Caco-2 (cell line): ENCODE data around the gene ACOX1. TPM values are rescaled to one million over a fixed set of nuclear protein-coding genes. Genes with fewer than 3 reads are reported as not detected.
A peak's percentile ranks its signal among the peaks of the same experiment; 100 is the strongest.

ENCODE experiments used
- BruUV-seq: library from RNA; stranded (reverse); fragments of 400-500 nt; replicated peaks from 2 replicates; lab custom pipeline; 2021; lab: Mats Ljungman, UMichigan
- CTCF ChIA-PET: fragments of 300-600 bp; sonication (Branson Sonifier 250); formaldehyde crosslinking; loops from one replicate; lab custom pipeline; 2022; ENCODE audit warnings: antibody characterized with exemption; lab: Charles Lee
- POLR2A ChIA-PET: fragments of 300-600 bp; sonication (Branson Sonifier 250); formaldehyde crosslinking; loops from one replicate; lab custom pipeline; 2022; ENCODE audit warnings: antibody characterized with exemption; lab: Charles Lee
- DNase-seq, 2 experiments: peaks; one replicate each; pipeline versions ENCODE4 v3.0.0 to v3.0.0-alpha.2; 2020 to 2022
- H3K27me3 ChIP-seq: replicated peaks from 2 replicates; pipeline ENCODE4 v1.6.0; 2011; ENCODE audit warnings: low read length; ENCODE audit not compliant: control insufficient read depth, insufficient read depth
- H3K36me3 ChIP-seq: 2 replicates; pipeline ENCODE4 v1.5.1; 2011; ENCODE audit warnings: low read length; ENCODE audit not compliant: control insufficient read depth, insufficient read depth
- H3K4me1 ChIP-seq: fragments of 250-450 bp; sonication (Bioruptor Pico); 2 replicates; pipeline ENCODE4 v1.5.1; 2020; ENCODE audit warnings: mild to moderate bottlenecking
- H3K4me3 ChIP-seq: 2 replicates; pipeline ENCODE4 v1.5.1; 2011; ENCODE audit warnings: low read depth, mild to moderate bottlenecking, control low read depth, low read length
- H3K9me3 ChIP-seq: fragments of 250-450 bp; sonication (Bioruptor Pico); 2 replicates; pipeline ENCODE4 v1.5.1; 2020; ENCODE audit warnings: mild to moderate bottlenecking, moderate library complexity
- H3K27ac Mint-ChIP-seq: one replicate; pipeline ENCODE4 v1.8.0; 2022; ENCODE audit warnings: mixed read lengths; ENCODE audit not compliant: unreplicated experiment
- H3K27me3 Mint-ChIP-seq: one replicate; pipeline ENCODE4 v1.8.0; 2022; ENCODE audit warnings: mixed read lengths; ENCODE audit not compliant: insufficient read depth, unreplicated experiment
- H3K36me3 Mint-ChIP-seq: one replicate; pipeline ENCODE4 v1.8.0; 2022; ENCODE audit warnings: mild to moderate bottlenecking, mixed read lengths; ENCODE audit not compliant: insufficient read depth, unreplicated experiment
- H3K4me1 Mint-ChIP-seq: one replicate; pipeline ENCODE4 v1.8.0; 2022; ENCODE audit warnings: low read depth, mixed read lengths; ENCODE audit not compliant: unreplicated experiment
- H3K4me3 Mint-ChIP-seq: one replicate; pipeline ENCODE4 v1.8.0; 2022; ENCODE audit warnings: mild to moderate bottlenecking, moderate library complexity, mixed read lengths; ENCODE audit not compliant: unreplicated experiment
- H3K9me3 Mint-ChIP-seq: one replicate; pipeline ENCODE4 v1.8.0; 2022; ENCODE audit warnings: mixed read lengths; ENCODE audit not compliant: unreplicated experiment
- intact Hi-C: fragments of 100-400 bp; cut with micrococcal nuclease; formaldehyde crosslinking; loops from one replicate; pipeline ENCODE4 v1.10.0; 2022; ENCODE audit not compliant: unreplicated experiment
- total RNA-seq: library from RNA; stranded (reverse); gene quantifications from 2 replicates; pipeline ENCODE4 v1.2.3, GENCODE V29; 2022
- TF ChIP-seq, protein P1 (sequence below), 2 experiments: fragments of 200-600 bp in 1 of 2; IDR thresholded peaks; 1 replicate in 1 of 2; 2 replicates in 1 of 2; pipeline versions ENCODE4 v1.5.1 to v1.8.0; 2011 to 2022; ENCODE audit warnings: antibody characterized with exemption in 1 of 2, control low read depth in 1 of 2, inconsistent platforms in 1 of 2, low read depth in 1 of 2, low read length in 1 of 2, mild to moderate bottlenecking in 1 of 2, moderate library complexity in 1 of 2; ENCODE audit not compliant: insufficient read depth in 1 of 2, severe bottlenecking in 1 of 2, unreplicated experiment in 1 of 2

ACOX1 gene
- total RNA-seq, 1 experiment from 2014 or later, result 48.3 TPM

- Histone ChIP-seq H3K27me3 (no peaks in the 10 kb centered on the region), H3K36me3 (peaks cover 1% of the 10 kb centered on the region; the same call in 1 of the 2 replicates), H3K4me3 (no peak within 1 kb of the TSS), H3K9me3 (no peaks in the 10 kb centered on the region), H3K4me1 (peaks cover 47% of the 10 kb centered on the region)
- H3K9me3 Mint-ChIP-seq, result no peaks in the 10 kb centered on the region
- no peak for DNase-seq
- H3K4me1 Mint-ChIP-seq, result peaks cover 25% of the 10 kb centered on the region
- H3K27ac Mint-ChIP-seq, result no peak within 1 kb of the TSS
- no TSS peak for BruUV-seq
- intact Hi-C loops, result no loop called here
- TF ChIP-seq, protein P1, sequence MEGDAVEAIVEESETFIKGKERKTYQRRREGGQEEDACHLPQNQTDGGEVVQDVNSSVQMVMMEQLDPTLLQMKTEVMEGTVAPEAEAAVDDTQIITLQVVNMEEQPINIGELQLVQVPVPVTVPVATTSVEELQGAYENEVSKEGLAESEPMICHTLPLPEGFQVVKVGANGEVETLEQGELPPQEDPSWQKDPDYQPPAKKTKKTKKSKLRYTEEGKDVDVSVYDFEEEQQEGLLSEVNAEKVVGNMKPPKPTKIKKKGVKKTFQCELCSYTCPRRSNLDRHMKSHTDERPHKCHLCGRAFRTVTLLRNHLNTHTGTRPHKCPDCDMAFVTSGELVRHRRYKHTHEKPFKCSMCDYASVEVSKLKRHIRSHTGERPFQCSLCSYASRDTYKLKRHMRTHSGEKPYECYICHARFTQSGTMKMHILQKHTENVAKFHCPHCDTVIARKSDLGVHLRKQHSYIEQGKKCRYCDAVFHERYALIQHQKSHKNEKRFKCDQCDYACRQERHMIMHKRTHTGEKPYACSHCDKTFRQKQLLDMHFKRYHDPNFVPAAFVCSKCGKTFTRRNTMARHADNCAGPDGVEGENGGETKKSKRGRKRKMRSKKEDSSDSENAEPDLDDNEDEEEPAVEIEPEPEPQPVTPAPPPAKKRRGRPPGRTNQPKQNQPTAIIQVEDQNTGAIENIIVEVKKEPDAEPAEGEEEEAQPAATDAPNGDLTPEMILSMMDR (IDR thresholded peaks at IDR 0.05; ENCODE audit: insufficient read depth in 1 of 2, low read depth in 1 of 2, low read length in 1 of 2, severe bottlenecking in 1 of 2, unreplicated experiment in 1 of 2), result no peak
- no peaks in the 10 kb centered on the region for H3K27me3 Mint-ChIP-seq
- POLR2A ChIA-PET, result interaction anchor here (0.5 kb wide), 1 partner anchor 97 kb away, joined by 8 read pairs; no protein-coding TSS in a partner anchor
- peaks cover 10% of the 10 kb centered on the region for H3K36me3 Mint-ChIP-seq
- CTCF ChIA-PET, result interaction anchor here (0.6 to 3.4 kb wide), 11 partner anchors 9 to 298 kb away, joined by 3 to 19 read pairs (median 4); partner anchors contain the start of genes ACOX1, MRPL38, TEN1 and WBP2
- H3K4me3 Mint-ChIP-seq, result no peak within 1 kb of the TSS
Observed at GRCh38 chr17:76000755-76001521, 22.0 kb upstream of the ACOX1 start, which contains the start of gene CDK3. Gene CDK3 (plus strand): TSS chr17:76000855. CDS start chr17:76001426, 571 bp downstream.

DNA sequence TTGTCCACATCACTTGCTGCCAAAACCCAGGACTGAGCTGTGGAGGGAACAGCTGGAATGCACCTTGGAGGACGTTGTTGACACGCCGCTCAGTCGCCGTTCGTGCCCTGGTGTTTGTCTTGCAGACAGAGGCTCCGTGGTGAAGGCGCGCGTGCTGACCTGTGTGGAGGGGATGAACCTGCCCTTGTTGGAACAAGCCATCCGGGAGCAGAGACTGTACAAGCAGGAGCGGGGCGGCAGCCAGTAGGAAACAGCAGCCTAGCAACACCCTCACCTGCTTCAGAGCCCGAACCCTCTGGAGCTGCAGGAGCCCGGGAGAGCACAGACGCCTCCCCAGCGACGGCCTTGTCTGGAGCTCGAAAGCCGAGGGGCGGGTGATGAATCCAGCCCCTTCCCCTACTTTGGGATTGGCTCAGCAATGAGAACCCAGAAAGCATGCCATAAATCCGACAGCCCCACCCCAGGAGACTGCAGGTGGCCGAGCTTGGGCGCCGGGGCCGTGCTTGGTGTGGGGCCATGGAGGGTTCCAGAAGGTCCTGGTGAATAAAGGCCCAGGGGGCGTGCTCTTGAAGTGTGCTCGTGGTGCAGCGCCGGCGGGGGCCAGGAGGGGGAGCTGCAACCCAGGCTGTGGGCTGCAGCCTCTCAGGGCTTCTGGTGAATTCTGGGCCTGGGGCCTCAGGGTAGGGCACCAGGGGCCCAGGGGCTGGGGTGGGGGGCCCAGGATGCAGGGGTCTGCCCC, 21.2 kb upstream of the ACOX1 start:
- no TSS peak for BruUV-seq
- CTCF ChIA-PET, result interaction anchor here (0.6 to 2.2 kb wide), 11 partner anchors 10 to 298 kb away, joined by 3 to 8 read pairs (median 3); partner anchors contain the start of genes ACOX1, MRPL38, TEN1 and WBP2
- peaks cover 1% of the 10 kb centered on the region; the same call in 1 of the 2 replicates for H3K36me3 ChIP-seq
- POLR2A ChIA-PET, result interaction anchor here (0.5 kb wide), 2 partner anchors 32 to 96 kb away, joined by 8 to 12 read pairs; no protein-coding TSS in a partner anchor
- intact Hi-C loops, result no loop called here
- TF ChIP-seq, protein P1 (IDR thresholded peaks at IDR 0.05; ENCODE audit: insufficient read depth in 1 of 2, low read depth in 1 of 2, low read length in 1 of 2, severe bottlenecking in 1 of 2, unreplicated experiment in 1 of 2), result peak; percentile 86 to 95
- DNase-seq, result peak; percentile 65 to 81
- no peaks in the 10 kb centered on the region for H3K9me3 Mint-ChIP-seq
- no peak overlapping the region for H3K4me3 ChIP-seq
- H3K27ac Mint-ChIP-seq, result no peak overlapping the region
- no peaks in the 10 kb centered on the region for H3K9me3 ChIP-seq
- no peak overlapping the region for H3K4me3 Mint-ChIP-seq
- H3K27me3 ChIP-seq, result no peaks in the 10 kb centered on the region
- H3K27me3 Mint-ChIP-seq, result no peaks in the 10 kb centered on the region
- peaks cover 25% of the 10 kb centered on the region for H3K4me1 Mint-ChIP-seq
- peaks cover 54% of the 10 kb centered on the region for H3K4me1 ChIP-seq
- peaks cover 5% of the 10 kb centered on the region for H3K36me3 Mint-ChIP-seq

DNA sequence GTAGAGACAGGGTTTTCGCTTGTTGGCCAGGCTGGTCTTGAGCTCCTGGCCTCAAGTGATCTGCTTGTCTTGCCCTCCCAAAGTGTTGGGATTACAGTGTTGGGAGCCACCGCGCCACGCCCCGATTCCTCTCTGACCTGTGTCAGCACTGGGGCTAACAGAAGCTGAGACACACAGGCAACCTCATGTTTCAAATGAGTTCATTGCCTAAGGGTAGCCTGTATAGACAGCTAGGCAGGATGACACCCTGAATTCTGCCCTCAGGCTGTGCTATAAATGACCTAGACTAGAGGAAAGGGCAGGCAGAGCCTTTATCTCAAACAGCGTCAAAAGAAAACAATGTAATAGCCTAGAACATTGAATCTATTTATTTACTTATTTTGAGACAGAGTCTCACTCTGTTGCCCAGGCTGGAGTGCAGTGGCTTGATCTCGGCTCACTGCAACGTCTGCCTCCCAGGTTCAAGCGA, 19.4 kb upstream of the ACOX1 start:
- H3K4me1 Mint-ChIP-seq, result peaks cover 20% of the 10 kb centered on the region
- intact Hi-C loops, result no loop called here
- Histone ChIP-seq H3K4me3 (no peak overlapping the region), H3K36me3 (no peaks in the 10 kb centered on the region; the same call in none of the 2 replicates), H3K27me3 (no peaks in the 10 kb centered on the region), H3K9me3 (no peaks in the 10 kb centered on the region), H3K4me1 (peaks cover 50% of the 10 kb centered on the region)
- TF ChIP-seq, protein P1 (IDR thresholded peaks at IDR 0.05; ENCODE audit: insufficient read depth in 1 of 2, low read depth in 1 of 2, low read length in 1 of 2, severe bottlenecking in 1 of 2, unreplicated experiment in 1 of 2), result no peak
- no peak overlapping the region for H3K4me3 Mint-ChIP-seq
- peak overlapping the region; percentile 26 for H3K27ac Mint-ChIP-seq
- H3K9me3 Mint-ChIP-seq, result no peaks in the 10 kb centered on the region
- no TSS peak for BruUV-seq
- no peaks in the 10 kb centered on the region for H3K27me3 Mint-ChIP-seq
- H3K36me3 Mint-ChIP-seq, result peaks cover 6% of the 10 kb centered on the region
- ChIA-PET POLR2A (no interaction called here), CTCF (interaction anchor here (0.7 to 2.3 kb wide), 4 partner anchors 14 to 292 kb away, joined by 3 to 6 read pairs (median 4); no protein-coding TSS in a partner anchor)
- peak; percentile 55 to 81 for DNase-seq
